Psoas muscle (tissue), 8 donors: ENCODE data around the gene NELFB. TPM values are rescaled to one million over a fixed set of nuclear protein-coding genes. Genes with fewer than 3 reads are reported as not detected.

Source experiments
- ATAC-seq, 4 donors: fragments of 200-7000 bp; cut with Tn5 transposase; one replicate each; pipeline ENCODE4 v1.9.1; 2020; ENCODE audit warnings: moderate library complexity in 3 of 4, mild to moderate bottlenecking in 2 of 4
- DNase-seq, 2 donors: peaks; one replicate each; pipeline ENCODE4 v3.0.0-alpha.2; 2020
- H3K27ac ChIP-seq: fragments of 200-600 bp; one replicate; pipeline ENCODE4 v1.8.0; 2022
- H3K27me3 ChIP-seq, 3 donors: fragments of 200-600 bp in 1 of 3; one replicate each; pipeline versions ENCODE4 v1.6.1 to v1.8.0; 2013 to 2022; ENCODE audit warnings: low read length in 2 of 3, mild to moderate bottlenecking in 2 of 3, moderate library complexity in 1 of 3; ENCODE audit not compliant: insufficient read depth in 3 of 3
- H3K36me3 ChIP-seq, 2 donors: fragments of 200-600 bp in 1 of 2; one replicate each; pipeline versions ENCODE4 v1.6.1 to v1.8.0; 2013 to 2022; ENCODE audit warnings: low read depth in 1 of 2, mild to moderate bottlenecking in 1 of 2, moderate library complexity in 1 of 2; ENCODE audit not compliant: insufficient read depth in 1 of 2
- H3K4me1 ChIP-seq: fragments of 200-600 bp; one replicate; pipeline ENCODE4 v1.8.0; 2022
- H3K4me3 ChIP-seq: fragments of 200-600 bp; one replicate; pipeline ENCODE4 v1.8.0; 2022; ENCODE audit warnings: mild to moderate bottlenecking
- H3K9me3 ChIP-seq: fragments of 200-600 bp; one replicate; pipeline ENCODE4 v1.8.0; 2022
- WGBS, 3 donors: extraction: QIAGEN DNeasy Blood & Tissue Kit; methylation state at CpG; one replicate each; pipeline versions ENCODE4 v1.1.6 to v1.1.7; 2013; 5-methylcytosine and 5-hydroxymethylcytosine counted together
- intact Hi-C, 2 donors: fragments of 100-400 bp; cut with DNase I; formaldehyde crosslinking; loops; one replicate each; pipeline versions ENCODE4 v1.11.0 to v1.14.2; 2022
- polyA plus RNA-seq, 3 donors: library from polyadenylated mRNA; stranded (reverse); fragments of 200-250 nt; gene quantifications; one replicate each; pipeline ENCODE4 v1.2.3, GENCODE V29; 2013
- total RNA-seq, 4 donors: library from RNA; stranded (reverse); fragmentation: NEBNext Ultra II Directional in 2 of 4; extraction: Animal tissue kit (Norgen Biotek cat#: 25700) in 2 of 4; gene quantifications; one replicate each; pipeline versions ENCODE4 v1.2.1 to v1.2.4, GENCODE V29; 2021 to 2023
- TF ChIP-seq, protein P1 (sequence below): fragments of 200-600 bp; IDR thresholded peaks from one replicate; pipeline ENCODE4 v1.8.0; 2022; ENCODE audit warnings: antibody characterized with exemption
- donor health status: healthy with polysubstance abuse.
- donor health status: DM: no; HTN: no; CAD: no; lungs with moderate emphysema.
- donor health status: Bipolar disorder and iron deficiency.
- donor health status: healthy.
- donor health status: DM: yes; HTN: yes; CAD: no.
- donor health status: DM: no; HTN: no; CAD: no.
- donor health status: DM: no; HTN: no; CAD: no.
- donor health status: DM: yes; HTN: yes; CAD: no.

The NELFB gene
- total and polyA plus RNA-seq, 7 donors = 39.1 to 74.3 (median 43.8) TPM

GRCh38 chr9:137250329-137251193 is 4.6 kb upstream of the NELFB start:
- 25 to 53% (median 34%) methylated on average over 17 to 18 of the region's 18 CpGs for WGBS, 3 donors

DNA sequence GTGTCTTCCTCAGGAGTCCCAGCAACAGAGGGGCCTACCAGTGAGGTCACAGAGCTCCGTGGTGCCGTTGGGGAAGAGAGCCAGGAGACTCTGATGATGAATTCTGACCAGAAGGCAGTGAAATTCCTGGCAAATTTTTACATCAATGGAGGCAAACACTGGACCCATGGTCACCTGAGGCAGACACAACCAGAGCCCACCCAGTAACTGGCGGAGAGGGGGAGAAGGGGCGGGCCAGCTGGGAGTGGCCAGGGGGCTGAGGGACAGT is 4.0 kb upstream of the NELFB start, which contains the start of gene STPG3:
STPG3 (plus strand) TSS at position 93 of the 268 bp plus-strand sequence; CDS start at position 94, 1 bp downstream.
- intact Hi-C loops = no loop called here
- peaks cover 19% of the 10 kb centered on the region for H3K4me1 ChIP-seq
- no peak for ATAC-seq
- H3K9me3 ChIP-seq = no peaks in the 10 kb centered on the region
- no peak within 1 kb of the TSS for H3K27ac ChIP-seq
- no peak for DNase-seq
- TF ChIP-seq, protein P1, sequence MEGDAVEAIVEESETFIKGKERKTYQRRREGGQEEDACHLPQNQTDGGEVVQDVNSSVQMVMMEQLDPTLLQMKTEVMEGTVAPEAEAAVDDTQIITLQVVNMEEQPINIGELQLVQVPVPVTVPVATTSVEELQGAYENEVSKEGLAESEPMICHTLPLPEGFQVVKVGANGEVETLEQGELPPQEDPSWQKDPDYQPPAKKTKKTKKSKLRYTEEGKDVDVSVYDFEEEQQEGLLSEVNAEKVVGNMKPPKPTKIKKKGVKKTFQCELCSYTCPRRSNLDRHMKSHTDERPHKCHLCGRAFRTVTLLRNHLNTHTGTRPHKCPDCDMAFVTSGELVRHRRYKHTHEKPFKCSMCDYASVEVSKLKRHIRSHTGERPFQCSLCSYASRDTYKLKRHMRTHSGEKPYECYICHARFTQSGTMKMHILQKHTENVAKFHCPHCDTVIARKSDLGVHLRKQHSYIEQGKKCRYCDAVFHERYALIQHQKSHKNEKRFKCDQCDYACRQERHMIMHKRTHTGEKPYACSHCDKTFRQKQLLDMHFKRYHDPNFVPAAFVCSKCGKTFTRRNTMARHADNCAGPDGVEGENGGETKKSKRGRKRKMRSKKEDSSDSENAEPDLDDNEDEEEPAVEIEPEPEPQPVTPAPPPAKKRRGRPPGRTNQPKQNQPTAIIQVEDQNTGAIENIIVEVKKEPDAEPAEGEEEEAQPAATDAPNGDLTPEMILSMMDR = no peak
- no peaks in the 10 kb centered on the region for H3K27me3 ChIP-seq
- no peak within 1 kb of the TSS for H3K4me3 ChIP-seq
- WGBS, 3 donors = 50 to 66% (median 53%) methylated on average over 4 of the region's 4 CpGs
- peaks cover 0 to under 1% of the 10 kb centered on the region in 2 donors for H3K36me3 ChIP-seq

More at GRCh38 chr9:137250329-137251193, 4.6 kb upstream of the NELFB start:
- H3K4me1 ChIP-seq = peaks cover 16% of the 10 kb centered on the region
- no peaks in the 10 kb centered on the region for H3K9me3 ChIP-seq
- intact Hi-C loops = no loop called here
- no peak for DNase-seq
- TF ChIP-seq, protein P1 = no peak
- ATAC-seq = no peak
- no peak overlapping the region for H3K4me3 ChIP-seq
- H3K36me3 ChIP-seq = no peaks in the 10 kb centered on the region
- H3K27me3 ChIP-seq = no peaks in the 10 kb centered on the region
- H3K27ac ChIP-seq = no peak overlapping the region

GRCh38 chr9:137251490-137252268 is 3.4 kb upstream of the NELFB start:
- TF ChIP-seq, protein P1 = no peak
- intact Hi-C loops = no loop called here
- DNase-seq = no peak
- no peak overlapping the region for H3K4me3 ChIP-seq
- ATAC-seq = no peak
- H3K9me3 ChIP-seq = no peaks in the 10 kb centered on the region
- peaks cover 0 to 6% of the 10 kb centered on the region in 2 donors for H3K36me3 ChIP-seq
- 84 to 87% (median 84%) methylated on average over 21 to 22 of the region's 22 CpGs for WGBS, 3 donors
- H3K27me3 ChIP-seq = no peaks in the 10 kb centered on the region
- peaks cover 22% of the 10 kb centered on the region for H3K4me1 ChIP-seq
- H3K27ac ChIP-seq = no peak overlapping the region

DNA sequence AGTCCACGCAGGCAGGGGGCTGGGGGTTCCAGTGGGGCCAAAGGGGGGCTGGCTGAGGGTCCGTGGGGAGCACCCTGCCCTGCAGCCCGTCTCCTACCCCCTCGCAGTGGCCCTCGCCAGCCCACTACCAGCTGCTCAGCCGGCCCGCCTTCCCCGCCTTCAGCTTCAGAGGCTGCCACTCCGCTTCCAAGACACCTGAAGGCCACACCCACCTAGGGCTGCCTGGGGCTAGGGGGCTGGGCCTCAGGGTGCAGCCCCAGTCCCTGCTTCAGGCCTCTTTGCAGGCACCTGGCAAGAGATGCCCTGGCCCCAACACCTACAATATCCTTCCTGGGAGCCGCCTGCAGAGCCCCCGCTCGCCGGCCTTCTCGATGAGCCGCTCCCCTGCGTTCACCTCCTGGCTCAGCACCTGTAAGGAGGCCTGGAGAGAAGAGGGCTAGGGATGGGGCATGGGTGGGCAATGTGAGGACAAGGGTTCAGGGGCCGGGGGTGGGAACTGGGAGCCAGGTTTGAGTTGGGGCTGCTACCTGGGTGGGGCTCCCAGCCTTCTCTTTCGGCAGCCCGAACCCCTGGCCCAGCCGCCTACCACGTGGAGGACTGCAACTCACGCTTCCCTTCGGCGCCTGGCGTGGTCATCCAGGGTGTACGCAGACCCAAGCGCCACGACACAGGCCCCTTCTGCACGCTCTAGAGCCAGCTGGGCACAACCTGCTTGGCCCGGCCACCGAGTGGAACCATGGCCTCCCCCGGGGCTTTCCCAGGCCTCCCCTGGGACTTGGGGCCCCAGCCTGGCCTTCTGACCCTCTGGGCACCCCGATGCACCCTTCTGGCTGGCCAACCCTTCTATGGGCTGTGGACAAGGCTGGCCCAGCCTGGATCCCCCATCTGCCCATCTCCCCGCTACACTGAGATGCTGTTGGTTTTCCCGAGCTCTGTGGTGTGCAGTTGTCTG is 2.3 kb upstream of the NELFB start:
- Histone ChIP-seq H3K27ac (no peak overlapping the region), H3K27me3 (no peaks in the 10 kb centered on the region), H3K36me3 (peaks cover 0 to 16% of the 10 kb centered on the region in 2 donors), H3K4me3 (no peak overlapping the region), H3K4me1 (peaks cover 17% of the 10 kb centered on the region), H3K9me3 (no peaks in the 10 kb centered on the region)
- ATAC-seq = no peak
- TF ChIP-seq, protein P1 = no peak
- intact Hi-C loops = no loop called here
- 87 to 93% (median 91%) methylated on average over 26 to 35 of the region's 35 CpGs for WGBS, 3 donors
- DNase-seq = no peak
